Renal cortex interstitium (tissue), 11 donors: Measurements from ENCODE around the gene UNC5CL. TPM values are rescaled to one million over a fixed set of nuclear protein-coding genes. Genes with fewer than 3 reads are reported as not detected.

Experiments
- DNase-seq, 11 donors: peaks; one replicate each; pipeline ENCODE4 v3.0.0-alpha.2; 2013; ENCODE audit warnings: low read depth in 9 of 11, low spot score in 4 of 11; ENCODE audit errors: extremely low read depth in 1 of 11
- polyA plus RNA-seq, 3 donors: library from polyadenylated mRNA; unstranded; fragments of 120-200 nt; gene quantifications; one replicate each; pipeline ENCODE4 v1.2.1, GENCODE V29; 2013; ENCODE audit not compliant: insufficient read length in 3 of 3

UNC5CL gene
- polyA plus RNA-seq, 3 donors = 4.9 to 16.2 (median 6.9) TPM

GRCh38 chr6:41046084-41046483 lies 7.1 kb upstream of the UNC5CL start:
- no peak for DNase-seq

- DNase-seq = no peak
These were observed 6.6 kb upstream of the UNC5CL start for GRCh38 chr6:41045664-41046063.

- DNase-seq = no peak
These were observed 4.1 kb upstream of the UNC5CL start for GRCh38 chr6:41043151-41043550.

DNA sequence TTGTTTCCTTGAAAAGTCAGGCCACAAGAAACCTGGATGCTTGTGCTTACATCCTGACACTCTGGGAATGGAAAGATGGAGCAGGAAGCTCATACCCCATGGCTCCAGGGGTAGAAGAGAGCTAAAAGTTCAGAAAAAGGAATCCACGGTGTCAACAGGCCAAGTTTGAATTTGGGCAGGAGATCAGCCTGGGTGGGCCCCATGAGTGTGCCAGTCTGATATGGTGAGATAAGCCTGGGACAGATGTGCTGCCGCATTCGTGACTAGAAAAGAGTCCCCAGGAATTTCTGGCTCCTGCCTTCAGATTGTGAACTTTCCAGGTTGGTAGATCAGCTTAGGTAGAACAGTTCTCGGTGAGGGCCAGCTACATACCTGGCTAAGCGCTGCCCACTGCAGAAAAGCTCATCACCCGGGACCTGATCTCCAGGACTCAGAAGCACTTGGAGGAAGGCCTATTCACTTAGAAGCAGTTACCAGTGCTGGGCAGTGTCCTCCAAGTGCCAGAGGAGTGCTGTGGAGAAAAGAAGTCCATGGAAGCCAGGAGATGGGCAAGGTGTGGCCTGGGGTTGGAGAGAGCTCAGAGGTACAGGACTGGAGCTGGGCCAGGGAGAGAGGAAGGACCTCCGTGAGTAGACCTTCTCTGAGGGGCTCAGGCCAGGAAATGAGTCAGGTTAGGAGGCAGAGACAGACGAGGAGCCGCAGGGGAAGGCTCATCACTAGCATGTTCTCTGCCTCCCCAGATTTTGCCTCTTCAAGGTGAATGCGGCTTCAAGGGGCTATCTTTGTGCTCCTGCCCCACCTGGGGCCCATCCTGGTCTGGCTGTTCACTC lies 3.4 kb upstream of the UNC5CL start, which contains the start of gene TSPO2:
TSPO2 (plus strand) TSS at position 242 of the 830 bp plus-strand sequence; CDS start at position 761, 519 bp downstream.
- no peak for DNase-seq

- no peak for DNase-seq
These were observed 2.0 kb upstream of the UNC5CL start for GRCh38 chr6:41040940-41041536.

- no peak for DNase-seq
These were observed 1.3 kb upstream of the UNC5CL start for GRCh38 chr6:41040101-41040939.

- no peak for DNase-seq
These were observed 816 bp downstream of the UNC5CL start for GRCh38 chr6:41038205-41038604.

DNA sequence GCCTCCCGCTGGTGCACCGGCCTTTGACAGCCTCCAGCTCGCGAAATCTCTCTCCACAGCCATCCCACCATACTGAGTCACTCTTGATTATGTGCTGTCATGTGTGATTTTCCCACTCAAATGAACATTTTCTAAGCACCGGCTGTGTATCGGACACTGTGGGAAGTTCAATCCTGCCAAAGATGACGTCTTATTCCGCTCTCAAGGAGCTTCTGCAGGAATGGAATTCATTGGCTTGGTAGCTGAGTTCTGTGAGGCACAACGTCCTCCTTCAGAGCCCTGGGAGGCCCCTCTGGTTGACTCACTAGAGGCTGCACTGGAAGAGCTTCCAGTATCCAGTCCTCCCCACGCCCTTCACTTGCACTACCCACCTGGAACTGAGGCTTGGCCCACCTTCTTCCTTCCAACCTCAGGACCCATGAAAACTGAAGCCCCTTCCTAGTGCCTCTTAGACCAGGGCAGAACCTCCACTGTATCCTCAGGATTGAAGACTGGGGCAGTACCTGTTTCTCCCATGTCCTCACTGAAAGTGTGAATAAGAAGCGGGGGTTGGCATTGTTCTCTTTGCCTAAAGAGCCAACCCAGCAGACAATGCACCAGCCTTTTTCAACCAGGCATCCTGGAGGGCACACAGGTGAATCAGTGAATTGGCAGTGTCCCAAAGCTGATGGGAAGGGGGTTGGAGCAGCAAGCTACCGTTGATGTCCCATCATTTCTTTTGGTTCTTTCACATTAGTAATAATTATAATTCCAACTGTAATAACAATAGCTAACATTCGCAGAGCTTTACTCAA lies 1.7 kb downstream of the UNC5CL start:
- no peak for DNase-seq

DNA sequence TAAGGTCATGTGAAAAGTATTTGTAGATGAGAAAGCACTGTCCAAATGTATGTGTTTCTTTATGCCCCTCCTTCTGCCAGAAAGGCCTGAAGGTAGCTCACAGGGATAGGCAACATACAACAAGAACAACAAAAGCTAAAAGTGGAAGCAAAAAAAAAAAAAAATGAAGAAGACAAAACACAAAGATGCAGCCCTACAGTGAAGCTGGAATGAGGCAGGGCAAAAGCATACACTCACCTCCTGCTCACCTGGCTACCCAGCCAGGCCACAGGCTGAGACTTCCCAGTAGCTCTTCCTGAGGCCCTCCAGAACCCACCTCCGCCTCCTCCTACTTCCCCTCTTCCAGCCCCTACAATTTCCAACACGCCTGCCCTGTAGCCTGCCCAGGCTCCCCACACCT lies 2.4 kb downstream of the UNC5CL start:
- no peak for DNase-seq

DNA sequence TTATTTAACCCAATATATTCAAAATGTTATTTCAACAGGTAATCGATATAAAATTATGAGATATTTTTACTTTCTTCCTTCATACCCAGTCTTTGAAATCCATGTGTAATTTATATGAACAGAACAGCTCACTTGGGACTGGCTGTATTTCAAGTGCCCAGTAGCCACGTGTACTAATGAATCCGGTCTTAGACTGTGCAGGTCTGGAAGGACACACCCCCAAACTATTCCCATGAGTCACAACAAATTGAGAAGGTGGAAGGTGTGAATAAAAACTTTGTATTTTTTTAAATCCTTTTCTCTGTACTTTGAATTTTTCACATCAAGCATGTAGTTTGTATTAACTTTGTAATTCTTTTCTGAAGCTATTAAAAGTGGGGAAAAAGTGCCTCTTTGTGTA lies 2.8 kb downstream of the UNC5CL start:
- DNase-seq = no peak

DNA sequence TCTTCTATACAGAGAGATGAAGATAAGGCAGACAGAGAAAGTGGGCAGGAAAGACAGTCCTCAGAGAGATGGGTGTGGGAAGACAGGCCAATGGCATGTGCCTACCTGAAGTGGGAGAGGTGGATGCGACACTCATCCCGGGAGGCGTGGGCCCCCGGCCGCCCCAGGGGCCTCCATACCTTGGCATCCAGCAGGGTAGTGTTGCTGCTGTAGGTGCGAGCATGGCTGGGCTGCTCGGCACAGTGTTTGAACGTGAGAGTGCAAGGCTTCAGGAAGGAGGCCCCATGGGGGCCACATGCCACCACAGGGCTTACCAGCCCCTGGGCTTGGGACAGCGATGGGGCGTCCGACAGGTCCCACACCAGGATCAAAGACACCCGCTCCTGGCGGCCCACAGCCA lies 5.2 kb downstream of the UNC5CL start:
- DNase-seq = no peak

- DNase-seq = no peak
These were observed 6.2 kb downstream of the UNC5CL start for GRCh38 chr6:41032830-41033229.

DNA sequence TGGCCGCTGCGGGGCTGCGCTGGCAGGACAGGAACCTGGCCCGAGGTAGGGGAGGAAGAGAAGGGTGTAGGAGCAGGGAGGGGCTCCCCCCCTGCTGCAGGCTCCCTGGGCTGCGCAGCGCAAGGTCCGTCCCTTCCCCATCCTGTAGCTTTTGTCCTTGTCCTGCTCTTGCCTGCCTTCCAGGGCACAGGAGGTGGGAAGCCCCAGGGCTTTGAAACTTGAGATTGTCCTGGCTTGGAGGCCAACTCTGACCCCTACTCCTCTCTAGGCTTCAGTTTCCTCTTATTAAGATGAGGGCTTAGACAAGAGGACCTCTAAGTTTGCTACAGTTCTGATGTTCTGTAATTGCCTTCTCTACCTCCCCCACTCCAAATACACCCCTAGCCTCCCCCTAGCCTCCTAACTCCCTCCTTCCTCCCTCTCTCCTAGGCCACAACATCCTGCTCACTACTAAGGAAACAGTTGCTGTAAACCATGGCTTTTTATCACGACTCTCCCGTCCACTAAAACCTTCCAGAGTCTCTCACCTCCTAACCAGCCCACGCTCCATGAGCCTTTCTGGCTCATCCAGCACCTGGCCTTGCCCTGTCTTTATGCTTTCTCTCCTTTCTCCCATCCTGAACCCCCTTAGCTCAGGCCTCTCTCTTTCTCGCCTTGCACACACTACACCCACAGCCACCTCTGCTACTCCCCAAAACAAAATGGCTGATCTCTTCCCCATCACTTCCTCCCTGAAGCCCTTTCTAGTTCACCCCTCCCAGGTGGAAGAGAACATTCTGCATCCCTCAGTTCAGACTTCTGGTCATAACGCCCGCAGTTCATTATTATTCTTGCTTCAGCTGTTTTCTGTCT lies 10.2 kb downstream of the UNC5CL start:
- DNase-seq = peak in 2 of 11 donors; percentile 45 to 56

DNA sequence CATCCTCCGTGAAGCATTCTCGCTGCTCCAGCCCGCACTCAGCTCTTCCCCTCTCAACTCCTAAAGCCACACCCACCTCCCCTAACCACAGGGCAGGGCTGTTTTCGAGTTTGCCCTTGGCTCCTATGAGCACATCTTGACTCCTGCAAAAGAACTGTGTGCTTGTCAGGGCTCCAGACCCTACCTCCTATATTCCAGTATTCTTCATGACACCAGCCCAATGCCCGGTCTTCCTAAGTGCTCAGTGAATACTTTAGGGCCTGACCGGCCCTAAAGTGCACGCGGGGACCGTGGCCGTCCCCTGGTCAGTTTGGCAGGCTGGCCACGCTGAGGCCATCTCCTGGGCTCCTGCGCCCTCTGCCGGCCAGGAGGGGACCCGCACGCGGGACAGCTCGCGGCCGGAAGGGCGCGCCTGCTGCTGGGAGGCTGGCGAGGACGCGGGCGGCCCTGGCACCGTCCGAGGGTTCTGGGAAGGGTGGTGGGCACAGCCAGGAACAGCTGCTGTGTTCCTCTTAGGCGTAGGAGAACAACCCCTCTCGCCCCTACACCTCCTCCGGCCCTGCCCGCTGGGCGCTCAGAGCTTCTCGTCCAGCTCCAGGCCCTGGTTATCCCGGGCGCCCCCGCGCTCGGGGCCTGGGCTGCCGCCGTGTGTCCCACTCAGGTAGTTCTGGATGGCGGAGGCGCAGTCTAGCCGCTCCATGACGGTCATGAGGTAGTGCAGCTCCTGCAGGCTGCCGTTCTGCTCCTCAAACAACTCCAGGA lies 11.0 kb downstream of the UNC5CL start:
- DNase-seq = peak in 10 of 11 donors; percentile 58 to 86 (median 80)

GRCh38 chr6:41027241-41027640 lies 11.8 kb downstream of the UNC5CL start:
- no peak for DNase-seq

DNA sequence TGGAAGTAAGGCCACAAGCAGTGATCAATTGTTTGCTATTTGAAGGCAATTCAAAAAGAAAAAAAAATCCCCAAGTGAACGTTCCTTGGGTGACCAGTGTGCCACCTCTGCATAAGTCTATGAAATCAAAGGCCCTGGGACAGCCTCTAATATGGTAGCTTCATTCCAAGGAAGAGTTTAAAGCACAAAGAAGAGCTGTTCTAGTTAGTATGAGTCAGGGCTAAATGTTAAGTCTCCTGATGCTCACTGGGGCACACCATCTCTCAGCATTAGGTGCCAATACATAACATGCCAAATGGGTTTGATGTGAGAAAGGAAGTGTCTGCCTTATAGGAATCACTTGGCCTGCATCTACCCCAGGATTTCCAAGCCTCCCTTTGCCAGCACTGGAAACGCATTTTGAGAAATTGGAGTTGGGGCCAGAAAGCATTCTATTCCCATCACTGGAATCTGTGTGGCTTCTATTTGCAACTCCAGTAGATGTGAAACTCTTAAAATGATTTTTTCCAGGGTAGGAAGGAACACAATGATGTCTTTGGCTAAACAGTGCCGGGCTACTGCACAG lies 13.0 kb downstream of the UNC5CL start:
- DNase-seq = no peak

DNA sequence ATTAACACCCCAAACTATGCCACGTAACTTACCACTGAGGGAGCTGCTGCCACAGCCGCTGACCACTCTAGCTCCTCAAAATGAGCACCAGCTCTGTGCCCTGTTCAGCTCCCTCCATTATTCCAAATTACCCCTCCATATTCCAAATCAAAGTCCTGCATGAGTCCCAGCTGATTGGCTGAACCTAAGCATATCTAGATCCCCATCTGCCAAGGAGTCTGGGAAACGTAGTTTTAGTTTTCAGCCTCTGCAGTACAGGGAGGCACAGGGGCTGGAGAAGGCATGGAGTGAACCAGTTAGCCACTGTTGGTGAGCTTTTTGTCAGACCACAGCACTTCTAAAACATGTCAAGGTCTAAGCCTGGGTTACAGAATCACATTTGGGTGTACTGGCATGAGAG lies 15.9 kb downstream of the UNC5CL start:
- no peak for DNase-seq
